ENCODE results near the gene WDR4.

DNA sequence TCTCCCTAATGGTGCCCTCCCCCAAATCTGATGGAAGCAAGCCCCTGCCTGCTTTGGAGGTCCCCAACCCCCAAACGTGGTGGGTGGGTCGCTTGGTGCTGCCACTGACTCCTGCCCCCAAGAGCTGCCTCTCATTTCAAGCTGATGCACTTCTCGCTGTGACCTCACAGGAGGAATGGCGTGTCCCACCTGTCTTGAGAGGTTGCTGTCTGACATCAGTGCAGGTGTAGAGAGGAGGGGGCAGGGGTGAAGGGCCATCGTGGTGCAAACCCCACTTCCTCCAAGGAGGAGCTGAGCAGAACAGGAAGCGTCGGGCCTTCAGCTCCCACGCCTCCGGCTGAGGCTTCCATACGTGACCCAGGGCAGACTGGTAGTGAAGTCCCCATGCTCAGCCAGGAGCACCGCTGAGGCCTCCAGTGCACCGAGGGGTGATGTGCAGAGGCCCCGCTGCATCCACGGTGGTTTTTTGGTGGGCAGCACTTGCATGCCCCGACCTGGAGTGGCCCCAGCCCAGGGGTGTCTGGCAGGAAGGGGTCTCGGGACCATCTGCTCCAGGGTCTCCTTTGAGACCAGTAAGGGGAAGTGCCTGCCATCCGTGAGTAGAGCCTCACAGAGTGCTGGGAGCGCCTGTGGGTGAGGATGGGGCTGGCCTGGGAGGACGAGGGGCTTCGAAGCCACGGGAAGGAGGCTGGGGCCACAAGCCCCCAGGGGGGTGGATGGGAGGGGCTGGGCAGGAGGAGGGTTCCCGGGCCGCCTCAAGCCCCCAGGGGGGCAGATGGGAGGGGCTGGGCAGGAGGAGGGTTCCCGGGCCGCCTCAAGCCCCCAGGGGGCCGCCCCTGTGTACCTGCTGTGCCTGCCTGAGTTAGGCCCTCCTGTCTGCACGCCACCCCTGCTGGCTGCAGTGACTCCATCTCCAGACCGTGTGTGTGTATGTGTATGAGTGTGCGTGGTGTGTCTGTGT lies 39.8 kb downstream of the WDR4 start:
- TF ChIP-seq, protein P1, sequence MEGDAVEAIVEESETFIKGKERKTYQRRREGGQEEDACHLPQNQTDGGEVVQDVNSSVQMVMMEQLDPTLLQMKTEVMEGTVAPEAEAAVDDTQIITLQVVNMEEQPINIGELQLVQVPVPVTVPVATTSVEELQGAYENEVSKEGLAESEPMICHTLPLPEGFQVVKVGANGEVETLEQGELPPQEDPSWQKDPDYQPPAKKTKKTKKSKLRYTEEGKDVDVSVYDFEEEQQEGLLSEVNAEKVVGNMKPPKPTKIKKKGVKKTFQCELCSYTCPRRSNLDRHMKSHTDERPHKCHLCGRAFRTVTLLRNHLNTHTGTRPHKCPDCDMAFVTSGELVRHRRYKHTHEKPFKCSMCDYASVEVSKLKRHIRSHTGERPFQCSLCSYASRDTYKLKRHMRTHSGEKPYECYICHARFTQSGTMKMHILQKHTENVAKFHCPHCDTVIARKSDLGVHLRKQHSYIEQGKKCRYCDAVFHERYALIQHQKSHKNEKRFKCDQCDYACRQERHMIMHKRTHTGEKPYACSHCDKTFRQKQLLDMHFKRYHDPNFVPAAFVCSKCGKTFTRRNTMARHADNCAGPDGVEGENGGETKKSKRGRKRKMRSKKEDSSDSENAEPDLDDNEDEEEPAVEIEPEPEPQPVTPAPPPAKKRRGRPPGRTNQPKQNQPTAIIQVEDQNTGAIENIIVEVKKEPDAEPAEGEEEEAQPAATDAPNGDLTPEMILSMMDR (conservative IDR thresholded peaks at IDR 0.05; ENCODE audit: low read depth in 2 of 2): no peak
- no peak for TF ChIP-seq NANOG (IDR thresholded peaks at IDR 0.05; ENCODE audit: borderline replicate concordance)

Measured in GM23338 (cell line).